HG02885 (cell line): ENCODE results near the gene REG1B.

Experiments
- ATAC-seq: cut with Tn5 transposase; IDR thresholded peaks from one replicate; pipeline ENCODE4 v1.9.1; 2021; ENCODE audit warnings: mild to moderate bottlenecking; ENCODE audit not compliant: unreplicated experiment, poor library complexity

The REG1B gene, protein sequence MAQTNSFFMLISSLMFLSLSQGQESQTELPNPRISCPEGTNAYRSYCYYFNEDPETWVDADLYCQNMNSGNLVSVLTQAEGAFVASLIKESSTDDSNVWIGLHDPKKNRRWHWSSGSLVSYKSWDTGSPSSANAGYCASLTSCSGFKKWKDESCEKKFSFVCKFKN

GRCh38 chr2:79087785-79088364 lies at the start of gene REG1B:
Gene REG1B, minus strand, starts transcription at chr2:79087993. Its CDS starts 381 bp downstream, at chr2:79087612.
- ATAC-seq = no peak

GRCh38 chr2:79131687-79132086 lies 43.9 kb upstream of the REG1B start:
- ATAC-seq = no peak

- no peak for ATAC-seq
Measured at GRCh38 chr2:79129804-79130203, 42.0 kb upstream of the REG1B start.

DNA sequence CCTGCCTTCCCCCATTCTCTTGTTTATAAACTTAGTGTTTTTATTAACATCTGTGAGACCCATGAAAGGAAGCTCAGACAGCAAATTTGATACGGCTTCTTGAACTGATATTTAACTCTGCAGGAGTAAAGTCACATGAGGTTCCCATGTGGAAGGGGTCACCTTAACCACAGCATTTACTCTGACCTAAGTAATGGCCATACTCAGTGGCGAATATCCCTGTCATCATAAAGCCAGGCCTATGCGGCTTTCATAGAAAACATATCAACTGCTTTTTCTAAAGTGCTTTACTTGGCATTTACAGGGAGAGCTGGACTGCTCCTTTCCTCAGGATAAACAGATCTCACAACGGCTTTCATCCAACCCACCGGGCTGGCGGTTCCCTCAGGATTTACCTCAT lies 41.5 kb upstream of the REG1B start:
- no peak for ATAC-seq

- ATAC-seq = no peak
Measured at GRCh38 chr2:79128406-79128805, 40.6 kb upstream of the REG1B start.

DNA sequence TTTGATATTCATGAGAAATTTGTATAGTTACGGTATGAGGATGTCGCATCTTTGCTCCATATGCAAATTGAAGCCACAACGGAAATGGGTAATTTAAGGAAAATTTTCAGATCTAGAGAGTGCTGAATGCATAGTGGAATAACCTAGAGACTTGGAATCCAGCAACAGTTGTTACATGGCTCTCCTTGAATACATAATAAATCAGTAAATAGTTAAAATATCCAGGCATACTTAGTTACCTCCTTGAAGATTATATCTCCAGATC lies 37.9 kb upstream of the REG1B start:
- no peak for ATAC-seq

- ATAC-seq = no peak
Measured at GRCh38 chr2:79124907-79125720, 37.3 kb upstream of the REG1B start.

DNA sequence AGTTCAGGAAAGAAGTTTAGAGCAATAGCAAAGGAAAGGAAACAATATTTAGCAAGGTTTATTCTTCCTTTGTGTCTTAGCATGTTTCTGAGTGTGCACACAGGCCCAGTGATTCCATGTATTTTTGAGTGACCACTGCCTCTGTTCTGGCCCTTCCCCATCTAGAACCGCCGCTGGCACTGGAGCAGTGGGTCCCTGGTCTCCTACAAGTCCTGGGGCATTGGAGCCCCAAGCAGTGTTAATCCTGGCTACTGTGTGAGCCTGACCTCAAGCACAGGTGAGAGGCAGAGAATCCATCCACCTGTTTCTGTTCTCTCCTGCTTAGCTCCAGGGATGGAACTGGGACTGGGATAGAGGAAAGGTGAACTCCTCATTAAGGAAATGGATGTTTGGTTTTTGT lies 34.9 kb upstream of the REG1B start:
- no peak for ATAC-seq

- ATAC-seq = no peak
Measured at GRCh38 chr2:79120194-79120713, 32.5 kb upstream of the REG1B start, which contains the start of gene REG1A. Gene REG1A, plus strand, starts transcription at chr2:79120488. Its CDS starts 374 bp downstream, at chr2:79120862.

DNA sequence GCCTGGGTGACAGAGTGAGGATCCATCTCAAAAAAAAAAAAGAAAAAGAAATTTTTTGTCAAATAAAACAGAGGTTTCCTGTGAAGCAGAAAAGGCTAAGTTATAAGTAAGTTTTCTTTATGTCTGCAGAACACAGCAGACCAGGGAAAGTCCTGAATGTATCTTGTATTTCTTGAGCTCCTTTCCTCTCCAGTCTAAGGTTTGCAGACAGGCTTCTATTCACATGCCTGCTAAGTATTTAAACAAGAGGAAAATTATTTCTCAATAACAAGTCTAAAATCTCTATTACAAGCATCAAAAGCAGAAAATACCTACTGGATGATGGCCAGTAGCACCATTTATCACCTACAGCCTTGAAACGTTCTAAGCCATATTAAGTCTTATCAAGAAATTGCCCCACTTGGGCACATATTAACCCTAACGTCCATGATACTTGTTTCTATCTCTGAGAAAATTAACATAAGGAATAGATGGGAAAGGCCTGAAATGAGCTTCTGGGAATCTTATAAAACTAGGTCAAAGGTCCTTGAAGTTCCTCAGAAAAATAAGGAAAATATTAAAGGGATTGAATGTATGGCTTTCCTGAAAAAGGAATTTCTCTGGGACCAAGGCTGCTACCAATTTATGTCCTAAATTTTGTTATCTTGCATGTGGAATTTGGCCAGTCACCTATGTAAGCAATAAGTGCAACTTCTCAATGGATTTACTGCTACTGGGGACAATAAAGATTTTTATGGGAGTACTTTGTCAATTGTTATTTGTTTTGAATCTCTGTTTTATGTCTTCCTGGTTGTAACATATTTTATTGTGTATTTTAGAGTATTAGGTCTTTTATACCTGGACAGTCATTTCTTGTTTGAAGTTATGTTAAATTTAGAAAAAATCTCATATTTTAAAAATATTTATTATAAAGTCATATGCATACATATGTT lies 29.5 kb upstream of the REG1B start:
- ATAC-seq = no peak

- ATAC-seq = no peak
Measured at GRCh38 chr2:79114797-79115494, 27.2 kb upstream of the REG1B start.

- no peak for ATAC-seq
Measured at GRCh38 chr2:79112269-79112668, 24.5 kb upstream of the REG1B start.

DNA sequence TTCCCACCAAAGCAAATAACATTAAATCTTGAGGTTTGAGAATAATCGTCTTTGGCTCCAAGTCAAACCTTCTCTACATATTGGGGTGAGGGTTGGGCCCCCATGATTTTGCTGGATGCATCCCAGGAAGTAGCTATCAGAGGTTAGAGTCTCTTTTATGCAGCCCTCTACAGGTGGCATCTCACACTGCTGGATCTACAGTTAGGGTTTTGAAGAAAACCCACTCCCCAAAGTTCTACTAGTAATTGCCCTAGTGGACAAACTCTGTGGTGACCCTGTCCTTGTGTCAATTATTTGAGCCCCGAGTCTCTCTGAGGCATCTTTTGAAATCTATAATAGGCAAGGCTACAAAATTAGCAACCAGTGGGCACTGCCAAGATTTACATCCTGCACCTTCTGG lies 17.5 kb upstream of the REG1B start:
- ATAC-seq = no peak

DNA sequence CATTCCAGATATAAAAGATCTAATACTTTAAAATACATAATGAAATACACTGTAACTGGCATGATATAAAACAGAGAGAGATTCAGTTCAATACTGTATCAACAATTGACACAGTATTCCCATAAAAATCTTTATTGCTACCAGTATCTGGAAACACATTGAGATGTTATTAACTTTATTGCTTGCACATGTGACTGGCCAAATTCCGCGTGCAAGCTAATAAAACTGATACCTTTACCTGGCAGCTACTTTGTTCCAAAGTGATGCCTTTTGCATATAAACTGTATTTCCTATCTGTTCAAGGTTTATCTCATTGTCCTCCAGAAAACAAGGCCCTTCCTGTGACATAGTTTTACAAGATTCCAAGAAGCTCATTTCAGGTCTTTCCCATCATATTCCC lies 15.4 kb upstream of the REG1B start:
- no peak for ATAC-seq

DNA sequence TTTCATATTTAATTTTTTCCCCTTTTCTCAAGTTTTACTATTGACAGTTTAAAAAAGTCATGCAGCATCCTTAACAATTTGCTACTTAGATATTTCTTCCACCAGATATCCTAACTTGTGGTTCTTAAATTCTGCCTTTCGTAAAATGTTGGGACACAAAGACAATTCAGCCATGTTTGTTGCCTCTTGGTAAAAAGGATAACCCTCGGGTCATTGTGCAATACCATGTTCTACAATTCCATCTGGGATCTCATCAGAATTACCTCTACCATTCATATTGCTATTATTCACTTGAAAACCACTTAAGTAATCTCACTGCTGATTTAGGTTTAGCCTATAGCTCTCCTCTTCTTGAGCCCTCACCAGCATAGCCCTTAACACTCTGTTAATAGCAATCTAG lies 13.2 kb upstream of the REG1B start:
- ATAC-seq = no peak

GRCh38 chr2:79100285-79100684 lies 12.5 kb upstream of the REG1B start:
- ATAC-seq = no peak

GRCh38 chr2:79099140-79099686 lies 11.4 kb upstream of the REG1B start:
- ATAC-seq = no peak

GRCh38 chr2:79097843-79098242 lies 10.1 kb upstream of the REG1B start:
- ATAC-seq = no peak

DNA sequence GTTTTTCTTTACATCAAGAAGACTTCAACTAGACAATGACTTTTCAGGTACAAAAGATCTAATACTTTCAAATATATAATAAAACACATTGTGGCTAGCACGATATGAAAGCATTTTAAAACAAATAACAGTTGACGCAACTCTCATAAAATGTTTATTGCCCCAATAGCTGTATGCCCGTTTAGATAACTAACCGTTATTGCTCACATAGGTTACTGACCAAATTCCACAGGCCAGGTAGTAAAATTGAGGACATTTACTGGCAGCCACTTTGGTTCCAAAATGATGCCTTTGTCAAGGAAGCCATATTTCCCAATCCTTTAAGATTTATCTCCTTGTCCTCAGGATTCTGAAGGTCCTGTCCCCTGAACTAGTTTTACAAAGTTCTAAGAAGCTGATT lies 2.9 kb upstream of the REG1B start:
- no peak for ATAC-seq

DNA sequence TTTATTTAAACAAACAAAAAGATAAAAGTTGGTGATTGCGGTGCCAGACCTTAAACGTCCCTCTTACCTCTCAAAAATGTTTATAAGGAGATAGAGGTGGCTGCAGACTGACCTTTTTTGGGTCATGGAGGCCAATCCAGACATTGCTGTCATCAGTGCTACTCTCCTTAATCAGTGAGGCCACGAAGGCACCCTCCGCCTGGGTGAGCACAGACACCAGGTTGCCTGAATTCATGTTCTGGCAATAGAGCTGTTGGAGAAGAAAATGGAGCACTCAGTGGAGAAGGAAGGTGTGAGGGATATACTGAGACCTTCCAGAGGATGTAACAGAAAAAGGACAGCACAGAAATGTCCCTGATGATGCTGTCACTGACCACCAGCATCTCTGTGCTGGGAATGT lies 1.5 kb downstream of the REG1B start:
- no peak for ATAC-seq
